Anterior cingulate cortex (tissue), 58 donors: ENCODE data around the gene CRABP1.

Experiments
- DNase-seq, 58 donors: peaks; one replicate each; lab custom pipeline; 2025; lab: John Stamatoyannopoulos, UW

Gene CRABP1

GRCh38 chr15:78343276-78344060 lies 3.3 kb downstream of the CRABP1 start:
- no peak for DNase-seq

- no peak for DNase-seq
Observed at GRCh38 chr15:78345396-78346125, 5.4 kb downstream of the CRABP1 start.

- DNase-seq = no peak
Observed at GRCh38 chr15:78347586-78348543, 7.7 kb downstream of the CRABP1 start.

- DNase-seq = no peak
Observed at GRCh38 chr15:78350058-78350457, 9.9 kb downstream of the CRABP1 start.

- DNase-seq = no peak
Observed at GRCh38 chr15:78351539-78351938, 11.4 kb downstream of the CRABP1 start.

- DNase-seq = no peak
Observed at GRCh38 chr15:78353093-78353492, 12.9 kb downstream of the CRABP1 start.

- no peak for DNase-seq
Observed at GRCh38 chr15:78355177-78355576, 15.0 kb downstream of the CRABP1 start.

- DNase-seq = no peak
Observed at GRCh38 chr15:78358102-78358870, 18.1 kb downstream of the CRABP1 start.

- DNase-seq = no peak
Observed at GRCh38 chr15:78359041-78359808, 19.1 kb downstream of the CRABP1 start.

- DNase-seq = no peak
Observed at GRCh38 chr15:78360367-78360801, 20.2 kb downstream of the CRABP1 start.

- DNase-seq = peak in 8 of 58 donors; percentile 5 to 24 (median 12)
Observed at GRCh38 chr15:78360958-78361718, 21.0 kb downstream of the CRABP1 start.

- DNase-seq = no peak
Observed at GRCh38 chr15:78361771-78362506, 21.8 kb downstream of the CRABP1 start.

- no peak for DNase-seq
Observed at GRCh38 chr15:78362716-78363380, 22.7 kb downstream of the CRABP1 start.

- no peak for DNase-seq
Observed at GRCh38 chr15:78363381-78363734, 23.2 kb downstream of the CRABP1 start.

GRCh38 chr15:78364233-78364632 lies 24.1 kb downstream of the CRABP1 start:
- DNase-seq = peak in 55 of 58 donors; percentile 4 to 86 (median 59)

GRCh38 chr15:78365917-78366316 lies 25.8 kb downstream of the CRABP1 start:
- DNase-seq = no peak

- DNase-seq = no peak
Observed at GRCh38 chr15:78366342-78366741, 26.2 kb downstream of the CRABP1 start.
